SK-N-SH treated with all-trans-retinoic acid at 6 μM for 48 hours (cell line): ENCODE data around the gene ADGRL4.

Experiments
- ATAC-seq: fragments of 200-7000 bp; cut with Tn5 transposase; 3 replicates; pipeline ENCODE4 v1.9.1; 2020; ENCODE audit warnings: mild to moderate bottlenecking, moderate library complexity
- ARNTL ChIP-seq: fragments of 450-650 bp; formaldehyde crosslinking; IDR thresholded peaks from 2 replicates; pipeline ENCODE4 v1.5.0; 2020; ENCODE audit warnings: low read depth, mild to moderate bottlenecking, moderate library complexity, borderline replicate concordance
- BACH2 ChIP-seq: fragments of 250-450 bp; sonication (Bioruptor Pico); IDR thresholded peaks from 2 replicates; pipeline ENCODE4 v1.9.0; 2021; ENCODE audit warnings: mild to moderate bottlenecking, borderline replicate concordance
- CREB5 ChIP-seq: fragments of 250-450 bp; sonication (Bioruptor Pico); IDR thresholded peaks from 2 replicates; pipeline ENCODE4 v1.5.1; 2020; ENCODE audit warnings: low read depth, mild to moderate bottlenecking, moderate library complexity
- CSDC2 ChIP-seq: fragments of 250-450 bp; sonication (Bioruptor Pico); IDR thresholded peaks from 2 replicates; pipeline ENCODE4 v1.5.0; 2020; ENCODE audit warnings: mild to moderate bottlenecking, moderate library complexity
- GLIS3 ChIP-seq: fragments of 250-450 bp; sonication (Bioruptor Pico); IDR thresholded peaks from 2 replicates; pipeline ENCODE4 v1.5.0; 2020; ENCODE audit warnings: mild to moderate bottlenecking, moderate library complexity
- OSR1 ChIP-seq: fragments of 250-450 bp; sonication (Bioruptor Pico); IDR thresholded peaks from 2 replicates; pipeline ENCODE4 v1.8.0; 2022; ENCODE audit warnings: moderate library complexity, mild to moderate bottlenecking, inconsistent platforms
- SNAI2 ChIP-seq: fragments of 250-450 bp; sonication (Bioruptor Pico); IDR thresholded peaks from 2 replicates; pipeline ENCODE4 v1.5.0; 2020; ENCODE audit warnings: mild to moderate bottlenecking, moderate library complexity
- TCF4 ChIP-seq: fragments of 250-450 bp; sonication (Bioruptor Pico); IDR thresholded peaks from 2 replicates; pipeline ENCODE4 v1.8.0; 2021; ENCODE audit warnings: mild to moderate bottlenecking, moderate library complexity, borderline replicate concordance
- ZC3H10 ChIP-seq: fragments of 250-450 bp; sonication (Bioruptor Pico); IDR thresholded peaks from 2 replicates; pipeline ENCODE4 v1.5.1; 2021; ENCODE audit warnings: mild to moderate bottlenecking, moderate library complexity
- ZFP30 ChIP-seq: fragments of 450-650 bp; formaldehyde crosslinking; IDR thresholded peaks from 2 replicates; pipeline ENCODE4 v1.5.0; 2022; ENCODE audit warnings: mild to moderate bottlenecking, moderate library complexity
- ZNF565 ChIP-seq: fragments of 450-650 bp; formaldehyde crosslinking; conservative IDR thresholded peaks from 2 replicates; pipeline ENCODE4 v1.5.0; 2020; ENCODE audit warnings: low read depth, mild to moderate bottlenecking, moderate library complexity
- ZNF70 ChIP-seq: fragments of 450-650 bp; formaldehyde crosslinking; IDR thresholded peaks from 2 replicates; pipeline ENCODE4 v1.5.0; 2020; ENCODE audit warnings: mild to moderate bottlenecking, moderate library complexity
- TF ChIP-seq, protein P1 (sequence below): fragments of 250-450 bp; sonication (Bioruptor Pico); IDR thresholded peaks from 2 replicates; pipeline ENCODE4 v1.5.1; 2021; ENCODE audit warnings: mild to moderate bottlenecking, moderate library complexity
- TF ChIP-seq, protein P2 (sequence below): fragments of 250-450 bp; sonication (Bioruptor Pico); IDR thresholded peaks from 2 replicates; pipeline ENCODE4 v1.5.0; 2020; ENCODE audit warnings: mild to moderate bottlenecking, moderate library complexity

Gene ADGRL4

DNA sequence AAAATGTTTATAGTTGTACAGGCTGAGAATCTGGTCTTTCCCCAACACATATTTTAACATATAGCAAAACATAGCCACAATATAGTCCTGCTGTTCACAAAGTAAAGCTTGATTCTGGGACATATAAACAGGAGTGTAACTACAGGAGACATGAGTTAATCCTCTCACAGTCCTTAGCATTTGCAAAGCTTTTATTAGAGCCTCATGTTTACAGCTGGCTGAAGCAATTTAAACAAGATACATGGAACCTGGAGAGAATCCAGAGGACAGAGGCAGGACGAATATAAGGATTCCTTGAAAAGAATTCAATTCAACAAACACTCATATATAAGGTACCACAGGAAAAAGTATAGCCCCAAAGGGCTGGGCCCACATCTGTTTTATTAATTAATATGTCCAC lies 163.4 kb downstream of the ADGRL4 start:
- no peak; the same call in 1 of the 3 replicates for ATAC-seq
- TF ChIP-seq, protein P1, sequence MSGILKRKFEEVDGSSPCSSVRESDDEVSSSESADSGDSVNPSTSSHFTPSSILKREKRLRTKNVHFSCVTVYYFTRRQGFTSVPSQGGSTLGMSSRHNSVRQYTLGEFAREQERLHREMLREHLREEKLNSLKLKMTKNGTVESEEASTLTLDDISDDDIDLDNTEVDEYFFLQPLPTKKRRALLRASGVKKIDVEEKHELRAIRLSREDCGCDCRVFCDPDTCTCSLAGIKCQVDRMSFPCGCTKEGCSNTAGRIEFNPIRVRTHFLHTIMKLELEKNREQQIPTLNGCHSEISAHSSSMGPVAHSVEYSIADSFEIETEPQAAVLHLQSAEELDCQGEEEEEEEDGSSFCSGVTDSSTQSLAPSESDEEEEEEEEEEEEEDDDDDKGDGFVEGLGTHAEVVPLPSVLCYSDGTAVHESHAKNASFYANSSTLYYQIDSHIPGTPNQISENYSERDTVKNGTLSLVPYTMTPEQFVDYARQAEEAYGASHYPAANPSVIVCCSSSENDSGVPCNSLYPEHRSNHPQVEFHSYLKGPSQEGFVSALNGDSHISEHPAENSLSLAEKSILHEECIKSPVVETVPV: no peak
- TF ChIP-seq CSDC2 (CRISPR knock-in tag) (no peak), TCF4 (no peak), CREB5 (CRISPR knock-in tag) (no peak), ZNF565 (no peak), GLIS3 (CRISPR knock-in tag) (no peak), BACH2 (CRISPR knock-in tag) (no peak), ZFP30 (CRISPR knock-in tag) (no peak)

DNA sequence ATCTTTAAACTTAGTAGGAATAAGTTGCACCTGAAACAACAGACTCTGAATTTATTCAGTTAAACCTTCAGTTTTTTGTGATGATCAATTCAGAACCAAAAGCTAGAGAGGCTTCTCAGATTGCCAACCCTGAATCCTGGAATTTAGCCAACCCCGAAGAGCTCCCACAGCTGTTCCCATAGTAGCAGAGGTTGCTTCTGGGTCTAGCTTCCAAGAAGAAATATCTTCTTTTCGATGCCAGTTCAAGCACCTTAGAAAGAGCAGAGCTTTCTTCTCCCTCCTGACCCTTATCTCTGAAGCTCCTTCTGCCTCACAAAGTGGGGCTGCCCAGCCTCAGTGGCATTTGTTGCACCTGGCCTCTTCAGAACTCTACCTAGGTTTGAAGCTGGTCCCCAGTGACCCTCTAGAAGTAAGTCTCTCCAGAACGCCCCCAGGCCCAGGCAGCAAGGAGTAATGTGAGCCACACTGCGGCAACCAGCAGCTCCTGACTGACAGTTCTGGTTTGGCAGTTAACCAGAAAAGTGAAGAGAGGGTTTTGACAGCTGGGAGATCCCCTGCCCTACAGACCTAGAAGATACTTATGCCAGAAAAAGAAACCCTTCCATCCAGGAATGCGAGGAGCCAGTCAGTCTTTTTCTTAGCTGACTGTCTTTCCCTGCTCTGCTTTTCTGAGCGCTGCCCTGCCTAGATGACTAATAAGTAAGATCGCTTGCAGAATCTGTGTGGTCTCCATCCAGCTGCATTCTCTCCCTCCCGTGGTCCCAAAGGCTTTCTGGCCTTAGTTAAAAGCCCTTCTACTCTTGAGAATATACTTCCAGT lies 165.9 kb downstream of the ADGRL4 start:
- ATAC-seq: peak; percentile 85
- no peak for TF ChIP-seq ARNTL (CRISPR knock-in tag)
- no peak for TF ChIP-seq OSR1 (CRISPR knock-in tag)
- TF ChIP-seq CREB5 (CRISPR knock-in tag): no peak
- TF ChIP-seq ZNF70: no peak
- TF ChIP-seq BACH2 (CRISPR knock-in tag): no peak
- no peak for TF ChIP-seq SNAI2
- TF ChIP-seq ZC3H10 (CRISPR knock-in tag): no peak
- no peak for TF ChIP-seq ZNF565
- TF ChIP-seq GLIS3 (CRISPR knock-in tag): no peak
- TF ChIP-seq, protein P2, sequence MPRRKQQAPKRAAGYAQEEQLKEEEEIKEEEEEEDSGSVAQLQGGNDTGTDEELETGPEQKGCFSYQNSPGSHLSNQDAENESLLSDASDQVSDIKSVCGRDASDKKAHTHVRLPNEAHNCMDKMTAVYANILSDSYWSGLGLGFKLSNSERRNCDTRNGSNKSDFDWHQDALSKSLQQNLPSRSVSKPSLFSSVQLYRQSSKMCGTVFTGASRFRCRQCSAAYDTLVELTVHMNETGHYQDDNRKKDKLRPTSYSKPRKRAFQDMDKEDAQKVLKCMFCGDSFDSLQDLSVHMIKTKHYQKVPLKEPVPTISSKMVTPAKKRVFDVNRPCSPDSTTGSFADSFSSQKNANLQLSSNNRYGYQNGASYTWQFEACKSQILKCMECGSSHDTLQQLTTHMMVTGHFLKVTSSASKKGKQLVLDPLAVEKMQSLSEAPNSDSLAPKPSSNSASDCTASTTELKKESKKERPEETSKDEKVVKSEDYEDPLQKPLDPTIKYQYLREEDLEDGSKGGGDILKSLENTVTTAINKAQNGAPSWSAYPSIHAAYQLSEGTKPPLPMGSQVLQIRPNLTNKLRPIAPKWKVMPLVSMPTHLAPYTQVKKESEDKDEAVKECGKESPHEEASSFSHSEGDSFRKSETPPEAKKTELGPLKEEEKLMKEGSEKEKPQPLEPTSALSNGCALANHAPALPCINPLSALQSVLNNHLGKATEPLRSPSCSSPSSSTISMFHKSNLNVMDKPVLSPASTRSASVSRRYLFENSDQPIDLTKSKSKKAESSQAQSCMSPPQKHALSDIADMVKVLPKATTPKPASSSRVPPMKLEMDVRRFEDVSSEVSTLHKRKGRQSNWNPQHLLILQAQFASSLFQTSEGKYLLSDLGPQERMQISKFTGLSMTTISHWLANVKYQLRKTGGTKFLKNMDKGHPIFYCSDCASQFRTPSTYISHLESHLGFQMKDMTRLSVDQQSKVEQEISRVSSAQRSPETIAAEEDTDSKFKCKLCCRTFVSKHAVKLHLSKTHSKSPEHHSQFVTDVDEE (CRISPR knock-in tag): no peak
- TF ChIP-seq CSDC2 (CRISPR knock-in tag): no peak
